Measurements from ENCODE around the gene TNN.
"Not testable (repeated sequence)": the region's sequence is repeated elsewhere in the genome, so short reads cannot be mapped to it uniquely, and the experiment has no call there.

Gene TNN, protein sequence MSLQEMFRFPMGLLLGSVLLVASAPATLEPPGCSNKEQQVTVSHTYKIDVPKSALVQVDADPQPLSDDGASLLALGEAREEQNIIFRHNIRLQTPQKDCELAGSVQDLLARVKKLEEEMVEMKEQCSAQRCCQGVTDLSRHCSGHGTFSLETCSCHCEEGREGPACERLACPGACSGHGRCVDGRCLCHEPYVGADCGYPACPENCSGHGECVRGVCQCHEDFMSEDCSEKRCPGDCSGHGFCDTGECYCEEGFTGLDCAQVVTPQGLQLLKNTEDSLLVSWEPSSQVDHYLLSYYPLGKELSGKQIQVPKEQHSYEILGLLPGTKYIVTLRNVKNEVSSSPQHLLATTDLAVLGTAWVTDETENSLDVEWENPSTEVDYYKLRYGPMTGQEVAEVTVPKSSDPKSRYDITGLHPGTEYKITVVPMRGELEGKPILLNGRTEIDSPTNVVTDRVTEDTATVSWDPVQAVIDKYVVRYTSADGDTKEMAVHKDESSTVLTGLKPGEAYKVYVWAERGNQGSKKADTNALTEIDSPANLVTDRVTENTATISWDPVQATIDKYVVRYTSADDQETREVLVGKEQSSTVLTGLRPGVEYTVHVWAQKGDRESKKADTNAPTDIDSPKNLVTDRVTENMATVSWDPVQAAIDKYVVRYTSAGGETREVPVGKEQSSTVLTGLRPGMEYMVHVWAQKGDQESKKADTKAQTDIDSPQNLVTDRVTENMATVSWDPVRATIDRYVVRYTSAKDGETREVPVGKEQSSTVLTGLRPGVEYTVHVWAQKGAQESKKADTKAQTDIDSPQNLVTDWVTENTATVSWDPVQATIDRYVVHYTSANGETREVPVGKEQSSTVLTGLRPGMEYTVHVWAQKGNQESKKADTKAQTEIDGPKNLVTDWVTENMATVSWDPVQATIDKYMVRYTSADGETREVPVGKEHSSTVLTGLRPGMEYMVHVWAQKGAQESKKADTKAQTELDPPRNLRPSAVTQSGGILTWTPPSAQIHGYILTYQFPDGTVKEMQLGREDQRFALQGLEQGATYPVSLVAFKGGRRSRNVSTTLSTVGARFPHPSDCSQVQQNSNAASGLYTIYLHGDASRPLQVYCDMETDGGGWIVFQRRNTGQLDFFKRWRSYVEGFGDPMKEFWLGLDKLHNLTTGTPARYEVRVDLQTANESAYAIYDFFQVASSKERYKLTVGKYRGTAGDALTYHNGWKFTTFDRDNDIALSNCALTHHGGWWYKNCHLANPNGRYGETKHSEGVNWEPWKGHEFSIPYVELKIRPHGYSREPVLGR (N-terminal part only)
- total RNA-seq, result 0 reads per million in 2 donors

DNA sequence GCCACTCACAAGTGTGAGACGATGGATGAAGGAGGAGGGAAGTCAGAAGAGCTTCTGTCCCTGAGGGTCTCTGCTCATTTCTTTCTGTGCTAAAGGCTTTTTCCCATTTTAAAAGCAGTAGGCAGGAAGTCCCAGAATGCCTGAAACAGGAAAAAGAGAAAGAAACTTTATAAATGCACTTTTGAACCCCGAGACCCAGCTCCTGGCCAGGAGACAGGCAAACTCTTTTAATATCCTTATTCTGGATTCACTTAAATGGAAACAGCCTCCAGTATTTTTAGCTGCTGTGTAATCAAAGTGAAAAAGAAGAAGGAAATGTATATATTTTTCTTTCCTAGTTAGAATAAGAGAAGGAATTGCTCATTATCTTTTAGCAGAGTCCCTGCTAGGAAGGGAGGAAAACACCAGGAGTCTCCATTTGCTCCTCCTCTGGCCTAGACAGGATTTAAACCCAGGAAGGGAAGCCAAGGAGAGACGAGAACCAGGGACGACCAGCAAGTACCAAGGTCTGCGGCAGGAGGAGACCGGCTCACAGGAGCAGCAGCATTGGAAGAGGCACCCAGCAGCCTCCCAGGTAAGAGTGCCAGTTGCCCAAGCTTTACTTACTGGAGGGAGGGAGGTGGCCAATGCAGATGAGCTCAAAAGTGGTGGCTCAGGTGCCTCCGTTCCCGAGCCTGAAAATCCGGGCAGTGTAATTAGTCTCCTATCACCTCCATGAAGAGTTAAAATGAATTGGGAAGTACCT, at the start of gene TNN:
Gene TNN, plus strand, starts transcription at position 472 of the 745 bp plus-strand sequence. CDS start 9,586 bp downstream, outside the sequence.
- no peak for DNase-seq

- DNase-seq, result no peak
These were observed 48.1 kb upstream of the TNN start for GRCh38 chr1:175019524-175019923.

GRCh38 chr1:175023043-175023921, 44.4 kb upstream of the TNN start, which contains the start of gene MRPS14:
Gene MRPS14 (minus strand): TSS chr1:175023425. CDS start chr1:175023408, 17 bp downstream.
- DNase-seq, result peak; percentile 97

- not testable (repeated sequence) for DNase-seq
These were observed 43.8 kb upstream of the TNN start for GRCh38 chr1:175023922-175024242.

GRCh38 chr1:175024773-175025172, 42.9 kb upstream of the TNN start:
- DNase-seq, result no peak

- DNase-seq, result no peak
These were observed 33.7 kb upstream of the TNN start for GRCh38 chr1:175033953-175034352.

GRCh38 chr1:175034775-175035174, 32.9 kb upstream of the TNN start:
- DNase-seq, result no peak

GRCh38 chr1:175035865-175036264, 31.8 kb upstream of the TNN start:
- no peak for DNase-seq

GRCh38 chr1:175036476-175036875, 31.2 kb upstream of the TNN start:
- DNase-seq, result no peak

DNA sequence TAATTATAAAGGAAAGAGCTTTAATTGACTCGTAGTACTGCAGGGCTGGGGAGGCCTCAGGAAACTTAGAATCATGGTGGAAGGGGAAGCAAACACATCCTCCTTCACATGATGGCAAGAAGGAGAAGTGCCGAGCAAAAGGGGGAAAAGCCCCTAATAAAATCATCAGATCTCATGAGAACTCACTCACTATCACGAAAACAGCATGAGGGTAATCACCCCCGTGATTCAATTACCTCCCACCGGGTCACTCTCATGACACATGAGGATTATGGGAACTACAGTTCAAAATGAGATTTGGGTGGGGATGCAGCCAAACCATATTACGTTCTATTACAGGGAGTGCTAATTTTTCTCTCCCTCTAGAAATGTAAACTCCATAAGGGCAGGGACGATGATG, 30.2 kb upstream of the TNN start:
- DNase-seq, result no peak

DNA sequence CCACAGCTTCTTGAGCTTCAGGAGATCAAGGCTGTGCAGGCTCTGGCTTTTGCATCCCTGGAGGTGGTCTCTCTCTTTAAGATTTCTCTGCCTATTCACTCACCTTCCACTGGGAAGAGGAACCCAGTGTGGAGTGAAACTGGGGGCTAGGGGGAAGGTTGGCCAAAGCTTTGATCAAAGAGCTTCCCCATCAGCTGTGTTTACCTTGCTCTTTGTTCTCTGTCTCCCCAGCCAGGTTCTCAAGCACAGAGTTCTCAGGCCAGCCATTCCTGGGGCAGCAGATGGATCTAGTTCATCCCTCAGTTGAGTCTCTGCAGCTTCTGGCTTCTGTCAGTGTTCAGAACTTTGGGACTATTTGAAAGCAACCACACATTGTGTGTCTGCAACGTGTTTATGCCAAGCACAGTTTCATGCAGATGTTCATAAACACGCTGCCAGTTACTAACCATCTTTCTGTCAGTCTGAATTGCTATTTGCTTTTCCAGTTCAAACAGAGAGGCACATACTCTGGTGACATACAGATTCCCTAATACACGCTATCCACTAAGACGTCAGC, 27.2 kb upstream of the TNN start:
- DNase-seq, result no peak

DNA sequence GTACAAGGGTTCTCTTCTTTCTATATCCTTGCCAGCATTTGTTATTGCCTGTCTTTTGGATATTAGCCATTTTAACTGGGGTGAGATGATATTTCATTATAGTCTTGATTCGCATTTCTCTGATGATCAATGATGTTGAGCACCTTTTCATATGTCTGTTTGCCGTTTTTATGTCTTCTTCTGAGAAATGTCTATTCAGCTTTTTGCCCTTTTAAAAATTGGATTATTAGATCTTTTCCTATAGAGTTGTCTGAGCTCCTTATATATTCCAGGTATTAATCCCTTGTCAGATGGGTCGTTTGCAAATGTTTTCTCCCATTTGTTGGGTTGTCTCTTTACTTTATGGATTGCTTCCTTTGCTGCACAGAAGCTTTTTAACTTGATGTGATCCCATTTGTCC, 25.0 kb upstream of the TNN start:
- DNase-seq, result no peak

DNA sequence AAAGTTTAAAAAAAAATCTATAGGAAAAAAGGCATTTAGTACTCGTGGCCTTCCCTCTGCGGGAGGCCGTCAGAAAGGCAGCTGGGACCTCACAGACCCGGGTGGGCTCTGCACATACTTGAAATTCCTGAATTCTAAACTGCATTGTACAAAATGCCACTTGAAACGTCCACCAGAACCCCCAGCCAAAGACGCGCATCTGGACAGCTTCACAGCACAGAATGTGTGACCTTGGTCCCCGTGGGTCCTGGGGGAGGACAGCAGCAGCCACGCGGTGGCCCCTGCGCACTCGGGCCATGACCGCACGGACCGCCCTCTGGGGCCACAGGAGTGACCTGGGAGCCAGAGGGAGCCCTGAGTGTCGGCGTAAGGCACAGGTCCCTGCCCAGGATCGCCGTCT, 23.8 kb upstream of the TNN start:
- DNase-seq, result no peak

DNA sequence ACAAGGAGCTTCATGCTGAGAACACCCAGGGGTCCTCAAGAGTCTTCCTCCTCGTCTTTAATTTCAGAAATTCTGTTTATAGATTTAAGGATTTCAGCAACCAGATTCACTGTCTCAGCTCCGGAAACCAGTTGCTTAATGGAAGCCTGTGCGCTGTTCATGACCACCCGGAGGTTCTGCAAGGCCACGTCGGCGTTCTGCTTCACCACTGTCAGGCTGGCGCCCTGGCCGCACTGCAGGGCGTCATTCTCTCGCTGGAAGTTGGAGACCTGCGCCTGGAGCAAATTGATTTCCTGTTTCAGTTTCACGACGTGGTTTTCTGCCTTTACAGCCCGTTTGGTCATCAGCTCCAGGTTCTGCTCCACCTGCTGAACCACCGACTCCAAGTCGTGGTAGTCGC, 23.0 kb upstream of the TNN start:
- DNase-seq, result not testable (repeated sequence)

DNA sequence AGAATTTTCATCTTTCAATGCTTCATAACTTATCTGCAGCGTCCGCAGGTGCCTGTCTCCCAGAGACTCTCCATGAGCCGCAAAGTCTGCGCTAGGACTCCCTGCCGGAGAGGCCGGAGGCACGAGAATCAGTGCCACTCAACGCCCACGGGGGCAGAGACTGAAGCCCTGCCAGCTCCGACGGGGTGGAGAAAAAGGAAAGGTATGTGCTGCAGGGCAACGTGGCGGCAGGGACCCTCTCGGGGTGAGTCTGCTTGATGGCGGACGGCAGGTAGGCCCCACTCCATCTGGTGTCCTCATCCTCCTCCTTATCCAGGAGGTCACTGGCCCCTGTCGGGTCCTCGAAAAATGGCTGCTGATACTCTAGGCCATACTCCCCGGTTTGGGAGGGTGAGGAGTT, 22.5 kb upstream of the TNN start:
- no peak for DNase-seq

DNA sequence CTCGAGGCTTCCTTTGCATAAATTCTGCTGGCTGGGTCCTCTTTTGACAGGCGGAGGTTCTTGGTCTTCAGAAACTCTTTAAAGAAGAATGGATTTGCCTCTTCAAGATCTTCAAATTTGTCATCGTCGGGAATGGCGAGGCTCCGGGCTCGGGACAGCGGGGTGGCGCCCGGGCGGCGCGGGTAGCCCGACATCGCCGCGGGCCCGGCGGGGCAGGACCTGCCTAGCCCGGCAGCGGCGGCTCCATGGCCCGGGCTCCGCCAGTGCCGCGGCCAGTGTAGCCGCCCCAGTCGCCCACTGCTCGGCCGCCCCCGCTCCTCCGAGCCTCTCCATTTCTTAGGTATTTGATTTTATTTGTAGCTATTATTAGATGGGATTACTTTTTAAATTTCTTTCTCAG, 22.1 kb upstream of the TNN start:
- DNase-seq, result no peak

DNA sequence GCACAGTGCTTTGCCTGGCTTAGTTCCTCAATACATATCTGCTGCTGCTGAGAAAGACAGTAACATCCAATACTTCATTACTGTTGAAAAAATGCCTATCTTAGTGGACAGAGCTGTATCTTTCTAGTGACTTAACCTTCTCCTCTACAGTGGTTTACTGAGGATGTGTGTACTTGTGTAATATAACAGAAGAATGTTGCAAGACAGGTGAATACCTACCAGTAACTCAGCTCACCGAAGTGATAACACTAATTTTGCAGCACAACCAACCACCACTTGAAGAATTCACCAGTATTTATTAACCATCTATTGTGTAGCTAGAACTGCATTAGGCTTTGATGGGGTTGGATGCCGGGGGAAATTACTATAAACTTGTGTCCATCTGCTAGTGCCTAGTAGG, 16.6 kb upstream of the TNN start:
- DNase-seq, result no peak

DNA sequence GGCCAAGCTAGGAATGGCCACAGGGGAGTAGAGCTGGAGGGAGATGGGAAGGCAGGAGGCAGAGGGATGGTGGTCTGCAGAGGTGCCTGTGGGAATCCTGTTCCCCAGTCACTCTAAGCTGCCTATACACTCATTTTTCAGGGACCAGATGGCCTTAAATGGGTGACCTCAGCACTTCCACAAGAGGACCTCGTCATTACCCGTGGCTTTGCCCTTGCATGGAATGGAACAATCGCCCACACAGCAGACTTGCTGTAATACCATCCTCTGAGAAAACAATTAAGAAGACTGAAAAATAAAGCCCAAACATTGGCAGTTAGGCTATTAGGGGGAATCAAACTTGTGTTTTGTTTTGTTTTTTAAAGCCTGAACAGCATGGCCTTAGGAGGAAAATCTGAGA, 12.9 kb upstream of the TNN start:
- DNase-seq, result no peak

- no peak for DNase-seq
These were observed 5.3 kb upstream of the TNN start for GRCh38 chr1:175062339-175062738.

DNA sequence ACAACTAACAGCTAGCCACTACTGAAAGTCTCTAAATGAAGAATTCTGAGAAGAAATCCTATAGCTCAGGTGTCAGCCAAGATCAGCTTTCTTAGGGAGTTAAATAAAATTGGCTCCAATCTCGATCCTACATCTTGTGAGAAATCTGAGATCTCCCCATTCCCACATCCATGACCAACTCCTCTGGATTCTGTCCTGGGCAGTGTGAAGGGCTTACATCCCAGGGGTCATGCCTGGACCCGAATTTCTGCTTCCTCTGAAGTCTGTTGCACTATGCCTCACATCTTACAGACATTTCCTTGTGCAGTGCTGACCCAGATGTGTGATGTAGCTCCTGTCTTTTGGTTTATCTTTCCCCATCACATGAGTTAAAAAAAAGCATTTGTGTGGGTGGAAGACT, 4.8 kb upstream of the TNN start:
- DNase-seq, result no peak

- no peak for DNase-seq
These were observed 3.2 kb downstream of the TNN start for GRCh38 chr1:175070818-175071217.

Measured in T-helper 9 cell (primary cell).